Activated gamma-delta T cell treated with anti-CD3 and anti-CD28 coated beads, Interleukin-2, amount 50 U/mL, for 16 hours (primary cell): Measurements from ENCODE around the gene PARP11.

Experiments
- DNase-seq: peaks from one replicate; pipeline ENCODE4 v3.0.0-alpha.2; 2020; ENCODE audit warnings: low read depth

Gene PARP11

DNA sequence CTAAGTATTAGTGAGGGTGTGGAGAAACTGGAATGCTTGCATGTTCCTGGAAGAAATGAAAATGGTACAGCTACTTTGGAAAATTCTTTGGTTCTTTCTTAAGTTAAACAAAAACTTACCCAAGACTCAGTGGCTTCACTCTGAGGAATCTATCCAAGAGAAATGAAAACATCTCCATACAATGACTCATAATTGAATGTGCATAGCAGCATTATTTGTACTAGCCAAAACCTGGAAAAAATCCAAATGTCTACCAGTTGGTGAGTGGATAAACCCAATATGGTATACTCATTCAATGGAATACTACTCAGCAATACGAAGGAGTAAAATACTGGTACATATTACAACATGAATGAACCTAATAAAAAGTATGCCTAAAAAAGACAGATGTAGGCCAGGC is 102.3 kb downstream of the PARP11 start:
- DNase-seq: no peak

DNA sequence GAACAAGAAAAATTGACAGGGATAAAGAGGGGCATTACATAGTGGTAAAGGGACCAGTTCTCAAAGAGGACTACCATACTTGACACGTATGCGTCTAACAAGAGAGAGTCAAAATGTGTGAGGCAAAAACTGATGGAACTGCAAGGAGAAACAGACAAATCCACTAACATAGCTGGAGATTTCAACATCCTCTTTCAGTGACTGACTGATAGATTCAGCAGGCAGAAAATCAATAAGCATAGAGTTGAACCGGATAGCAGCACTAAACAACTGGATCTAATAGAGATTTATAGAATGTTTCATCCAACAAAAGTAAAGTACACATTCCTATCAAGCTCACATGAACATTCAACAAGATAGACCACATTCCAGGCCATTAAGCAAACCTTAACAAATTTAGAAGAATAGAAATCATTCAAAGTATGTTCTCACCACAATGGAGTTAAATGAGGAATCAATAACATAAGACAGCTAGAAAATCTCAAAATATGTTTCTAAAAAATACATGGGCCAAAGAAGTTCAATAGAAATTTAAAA is 104.2 kb downstream of the PARP11 start:
- DNase-seq: no peak

DNA sequence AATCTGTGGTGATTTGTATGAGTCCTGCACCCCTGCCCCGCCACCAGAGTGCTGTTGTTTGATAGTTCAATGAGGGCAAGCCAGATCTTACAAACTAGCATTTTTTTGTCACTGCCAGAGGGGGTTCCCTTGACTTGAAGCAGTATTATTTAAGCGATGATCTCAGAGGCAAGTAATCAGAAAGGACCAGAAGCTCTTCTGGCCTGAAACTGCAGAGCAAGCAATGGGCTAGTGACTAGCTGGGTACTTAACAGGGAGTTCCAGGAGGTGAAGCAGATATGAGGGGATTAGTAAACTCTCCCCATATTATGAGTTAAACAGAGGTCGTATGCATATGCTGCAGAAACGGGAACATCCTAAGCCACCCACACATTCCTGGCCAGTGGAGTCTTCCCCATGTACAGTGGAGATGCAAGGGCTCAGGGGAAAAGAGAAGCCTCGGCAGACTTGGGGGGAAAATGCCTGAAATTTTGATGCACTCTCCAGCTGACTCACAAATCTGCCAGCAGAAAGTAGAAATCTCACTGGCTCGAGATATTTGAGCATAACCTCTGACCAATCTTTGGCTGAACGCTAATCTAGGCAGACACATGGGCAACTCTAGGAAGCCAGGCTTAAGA is 112.0 kb downstream of the PARP11 start:
- no peak for DNase-seq

DNA sequence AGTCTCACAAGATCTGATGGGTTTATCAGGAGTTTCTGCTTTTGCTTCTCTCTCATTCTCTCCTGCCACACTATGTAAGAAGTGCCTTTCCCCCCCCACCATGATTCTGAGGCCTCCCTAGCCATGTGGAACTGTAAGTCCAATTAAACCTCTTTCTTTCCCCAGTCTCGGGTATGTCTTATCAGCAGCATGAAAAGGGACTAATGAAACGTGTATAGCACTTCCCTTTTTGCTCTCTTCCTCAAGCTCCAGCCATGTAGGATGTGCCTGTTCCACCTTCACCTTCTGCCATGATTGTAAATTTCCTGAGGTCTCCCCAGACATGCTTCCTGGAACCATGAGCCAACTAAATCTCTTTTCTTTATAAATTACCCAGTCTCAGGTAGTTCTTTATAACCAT is 113.3 kb downstream of the PARP11 start:
- no peak for DNase-seq
